Tibial nerve (tissue), 4 donors: Measurements from ENCODE around the gene SPRED1.

ENCODE experiments used
- CTCF ChIP-seq, 5 experiments: fragments of 200-600 bp in 3 of 5; fragments of 450-650 bp in 2 of 5; sonication (generic) in 3 of 5; IDR thresholded peaks; one replicate each; pipeline ENCODE4 v1.5.1; 2016 to 2019; ENCODE audit warnings: antibody characterized with exemption in 5 of 5, mild to moderate bottlenecking in 3 of 5, moderate library complexity in 2 of 5
- EP300 ChIP-seq, 2 donors: sonication (generic); formaldehyde crosslinking; IDR thresholded peaks; one replicate each; pipeline ENCODE4 v1.6.1; 2017; ENCODE audit warnings: antibody characterized with exemption in 2 of 2, mild to moderate bottlenecking in 1 of 2
- POLR2A ChIP-seq, 2 donors: fragments of 450-650 bp; IDR thresholded peaks; one replicate each; pipeline ENCODE4 v1.6.1; 2017; ENCODE audit warnings: antibody characterized with exemption in 2 of 2, mild to moderate bottlenecking in 2 of 2, moderate library complexity in 2 of 2

- no peak for TF ChIP-seq CTCF (IDR thresholded peaks at IDR 0.05)
- no peak for TF ChIP-seq EP300 (IDR thresholded peaks at IDR 0.05)
- no peak for TF ChIP-seq POLR2A (IDR thresholded peaks at IDR 0.05)
Measured at GRCh38 chr15:38344351-38344750, 91.7 kb downstream of the SPRED1 start.
